ENCODE results near the gene MYO15B. TPM values are rescaled to one million over a fixed set of nuclear protein-coding genes. Genes with fewer than 3 reads are reported as not detected.

Gene MYO15B
- total and polyA plus RNA-seq, 10 donors: 123 to 569 (median 347) TPM

DNA sequence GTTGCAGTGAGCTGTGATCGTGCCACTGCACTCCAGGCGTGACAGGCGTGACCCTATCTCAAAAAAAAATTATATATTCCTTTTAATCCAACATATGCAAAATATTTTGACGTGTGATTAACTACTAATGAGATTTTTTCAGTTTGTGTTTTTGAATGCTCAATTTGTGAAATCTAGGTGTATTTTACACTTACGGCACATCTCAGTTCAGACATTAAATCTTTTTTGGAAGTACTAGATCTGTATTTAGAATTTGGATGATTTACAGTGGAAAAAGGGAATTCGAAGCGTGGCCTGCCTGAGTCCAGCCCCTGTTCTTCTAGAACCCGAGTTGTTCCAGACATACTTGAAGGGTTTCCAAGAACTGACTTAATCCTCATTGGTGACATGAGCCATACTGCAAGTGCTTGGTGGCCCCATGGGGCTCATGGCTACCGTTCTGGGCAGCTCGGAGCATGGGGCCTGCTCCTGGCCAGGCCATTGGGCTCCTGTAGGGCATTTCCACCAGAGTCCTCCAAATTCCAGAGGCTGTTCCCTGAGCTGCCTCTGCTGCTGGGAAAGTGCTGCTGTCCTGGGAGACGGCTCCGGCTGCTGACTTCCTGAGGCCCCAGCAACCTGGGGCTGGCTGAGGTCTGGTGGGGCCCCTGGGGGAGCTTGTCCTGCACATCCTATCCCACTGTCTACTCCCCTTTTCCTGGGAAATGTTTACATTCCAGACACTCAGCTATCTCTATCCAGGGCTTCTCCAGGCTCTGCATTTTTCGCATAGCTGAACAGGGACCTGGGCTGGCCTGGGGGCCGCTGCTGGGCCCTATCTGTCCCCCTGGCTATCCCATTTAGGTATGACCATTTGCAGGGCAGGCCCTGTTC is 34.9 kb upstream of the MYO15B start:
- H3K4me3 ChIP-seq: no peak overlapping the region
- H3K27ac ChIP-seq: no peak overlapping the region
- peaks cover 0 to 37% (median 13%) of the 10 kb centered on the region in 6 donors for H3K4me1 ChIP-seq
- DNase-seq: no peak
- intact Hi-C loops (cut with DNase I; ENCODE audit: low total_unique reads): no loop called here
- TF ChIP-seq POLR2AphosphoS5 (IDR thresholded peaks at IDR 0.05): no peak
- peaks cover 0 to 7% (median 0%) of the 10 kb centered on the region in 6 donors for H3K36me3 ChIP-seq
- 84 to 95% (median 87%) methylated on average over 12 to 14 of the region's 14 CpGs for whole genome bisulfite sequencing, 5 donors
- no peaks in the 10 kb centered on the region for H3K27me3 ChIP-seq (replicated peaks in 1 of 7)
- no peaks in the 10 kb centered on the region for H3K9me3 ChIP-seq

DNA sequence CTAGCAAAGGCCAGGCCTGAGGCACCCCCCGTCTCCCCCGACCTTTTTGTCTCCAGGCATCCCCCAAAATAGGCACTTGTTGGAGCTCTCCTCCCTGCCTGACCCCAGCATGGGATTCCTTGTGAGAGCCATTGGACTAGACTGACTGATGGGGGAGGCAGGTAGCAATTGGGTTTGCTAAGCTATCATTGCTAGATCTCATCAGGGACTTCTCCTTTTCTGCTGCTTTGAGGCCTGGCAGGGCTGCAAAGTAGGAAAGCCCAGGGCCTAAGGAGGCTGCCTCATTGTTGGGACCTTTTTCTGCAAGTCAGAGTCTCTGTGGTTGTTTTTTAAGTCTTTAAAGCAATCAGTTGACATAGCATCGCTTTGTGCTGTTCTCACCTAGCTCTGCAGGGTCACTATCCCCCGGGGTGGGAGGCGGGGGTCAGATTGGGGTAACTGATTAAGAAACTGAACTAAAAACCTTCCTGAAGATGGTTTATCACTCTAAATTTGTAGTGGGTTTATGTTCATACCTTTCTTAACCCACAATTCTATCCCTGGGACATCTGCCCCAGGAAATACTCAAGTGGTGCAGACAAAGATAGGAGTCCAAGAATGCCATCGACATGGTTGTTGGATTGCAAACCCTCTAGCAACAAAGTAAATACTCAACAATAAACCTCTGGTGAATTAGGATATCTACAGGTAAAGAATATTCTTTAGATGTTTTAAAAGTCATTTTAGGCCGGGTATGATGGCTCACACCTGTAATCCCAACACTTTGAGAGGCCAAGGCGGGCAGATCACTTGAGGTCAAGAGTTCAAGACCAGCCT is 34.1 kb upstream of the MYO15B start:
- Histone ChIP-seq H3K4me1 (peaks cover 0 to 40% (median 16%) of the 10 kb centered on the region in 6 donors), H3K27me3 (replicated peaks in 1 of 7) (no peaks in the 10 kb centered on the region), H3K4me3 (no peak overlapping the region), H3K36me3 (peaks cover 0 to 15% (median 3%) of the 10 kb centered on the region in 6 donors), H3K9me3 (no peaks in the 10 kb centered on the region), H3K27ac (no peak overlapping the region)
- WGBS, 5 donors: 75 to 90% (median 81%) methylated on average over 8 of the region's 8 CpGs
- no peak for DNase-seq
- TF ChIP-seq POLR2AphosphoS5 (IDR thresholded peaks at IDR 0.05): no peak
- TF ChIP-seq, protein P1, sequence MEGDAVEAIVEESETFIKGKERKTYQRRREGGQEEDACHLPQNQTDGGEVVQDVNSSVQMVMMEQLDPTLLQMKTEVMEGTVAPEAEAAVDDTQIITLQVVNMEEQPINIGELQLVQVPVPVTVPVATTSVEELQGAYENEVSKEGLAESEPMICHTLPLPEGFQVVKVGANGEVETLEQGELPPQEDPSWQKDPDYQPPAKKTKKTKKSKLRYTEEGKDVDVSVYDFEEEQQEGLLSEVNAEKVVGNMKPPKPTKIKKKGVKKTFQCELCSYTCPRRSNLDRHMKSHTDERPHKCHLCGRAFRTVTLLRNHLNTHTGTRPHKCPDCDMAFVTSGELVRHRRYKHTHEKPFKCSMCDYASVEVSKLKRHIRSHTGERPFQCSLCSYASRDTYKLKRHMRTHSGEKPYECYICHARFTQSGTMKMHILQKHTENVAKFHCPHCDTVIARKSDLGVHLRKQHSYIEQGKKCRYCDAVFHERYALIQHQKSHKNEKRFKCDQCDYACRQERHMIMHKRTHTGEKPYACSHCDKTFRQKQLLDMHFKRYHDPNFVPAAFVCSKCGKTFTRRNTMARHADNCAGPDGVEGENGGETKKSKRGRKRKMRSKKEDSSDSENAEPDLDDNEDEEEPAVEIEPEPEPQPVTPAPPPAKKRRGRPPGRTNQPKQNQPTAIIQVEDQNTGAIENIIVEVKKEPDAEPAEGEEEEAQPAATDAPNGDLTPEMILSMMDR (IDR thresholded peaks at IDR 0.05 in 8 of 11, conservative IDR thresholded peaks at IDR 0.05 in 3 of 11): no peak
- TF ChIP-seq POLR2A (IDR thresholded peaks at IDR 0.05): no peak
- intact Hi-C loops (cut with DNase I; ENCODE audit: low total_unique reads): no loop called here

DNA sequence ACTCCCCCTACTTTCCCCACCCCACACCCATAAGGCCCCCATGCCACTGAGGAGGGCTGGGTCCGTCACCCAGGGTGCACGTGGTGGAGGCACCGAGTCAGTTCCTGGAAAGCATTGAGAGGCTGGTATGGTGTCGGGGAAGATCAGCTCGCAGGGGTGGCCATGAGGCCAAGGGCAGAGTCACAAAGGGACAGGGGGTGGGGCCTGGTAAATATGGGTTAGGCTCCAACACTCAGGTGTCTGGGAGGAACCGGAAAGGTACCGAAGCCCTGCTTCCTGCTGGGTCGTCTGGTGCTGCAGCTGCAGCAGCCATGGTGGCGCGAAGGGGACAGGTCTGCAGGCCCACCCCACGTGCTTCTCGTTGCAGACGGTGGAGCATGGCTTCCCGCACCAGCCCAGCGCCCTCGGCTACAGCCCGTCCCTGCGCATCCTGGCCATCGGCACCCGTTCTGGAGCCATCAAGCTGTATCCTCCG is 31.9 kb upstream of the MYO15B start:
- DNase-seq: no peak
- intact Hi-C loops (cut with DNase I; ENCODE audit: low total_unique reads): no loop called here
- 80 to 90% (median 85%) methylated on average over 20 to 21 of the region's 21 CpGs for whole genome bisulfite sequencing, 5 donors
- Histone ChIP-seq H3K4me1 (peaks cover 0 to 26% (median 8%) of the 10 kb centered on the region in 6 donors), H3K36me3 (peaks cover 0 to 34% (median 3%) of the 10 kb centered on the region in 6 donors), H3K27ac (no peak overlapping the region), H3K27me3 (replicated peaks in 1 of 7) (no peaks in the 10 kb centered on the region), H3K4me3 (no peak overlapping the region), H3K9me3 (no peaks in the 10 kb centered on the region)
- TF ChIP-seq POLR2A (IDR thresholded peaks at IDR 0.05): no peak
- TF ChIP-seq, protein P1 (IDR thresholded peaks at IDR 0.05 in 8 of 11, conservative IDR thresholded peaks at IDR 0.05 in 3 of 11): no peak
- TF ChIP-seq POLR2AphosphoS5 (IDR thresholded peaks at IDR 0.05): peak in 1 of 3 donors; percentile 32

DNA sequence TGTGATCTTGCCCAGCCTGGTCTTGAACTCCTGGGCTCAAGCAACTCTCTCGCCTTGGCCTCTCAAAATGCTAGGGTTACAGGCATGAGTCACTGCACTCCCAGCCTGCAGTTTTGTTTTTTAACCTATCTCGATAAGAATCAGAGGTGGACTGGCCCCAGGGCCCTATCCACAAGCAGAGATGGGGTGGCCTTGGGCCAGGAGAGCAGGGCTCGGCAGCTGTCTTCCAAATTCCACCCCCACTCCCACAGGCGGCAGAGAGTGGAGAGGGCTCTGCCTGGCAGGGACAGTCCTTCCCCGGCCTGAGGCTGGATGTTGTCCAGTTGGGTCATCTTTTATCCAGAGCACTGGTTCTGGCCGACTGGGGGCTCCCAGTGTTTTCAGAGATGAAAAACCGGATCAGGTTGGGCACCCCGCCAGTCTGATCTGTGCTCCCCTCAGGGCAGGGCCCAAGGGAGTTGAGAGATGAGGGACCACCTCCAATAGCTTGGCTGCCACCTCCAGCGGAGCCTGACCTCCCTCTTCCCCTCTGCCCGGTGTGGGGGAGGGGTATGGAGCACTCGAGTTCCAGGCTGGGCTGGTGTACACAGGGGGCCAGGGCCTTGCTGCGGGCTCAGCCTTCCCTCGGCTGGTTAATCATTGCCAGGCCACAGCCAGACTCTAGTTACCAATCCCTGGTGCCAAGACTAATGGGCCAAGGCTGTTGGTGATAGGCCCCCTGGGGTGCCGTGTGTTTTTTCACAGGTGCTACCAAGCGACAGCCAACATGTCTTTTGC is 30.3 kb upstream of the MYO15B start:
- DNase-seq: no peak
- H3K4me3 ChIP-seq: no peak overlapping the region
- TF ChIP-seq POLR2AphosphoS5 (IDR thresholded peaks at IDR 0.05): no peak
- no peak for TF ChIP-seq POLR2A (IDR thresholded peaks at IDR 0.05)
- TF ChIP-seq, protein P1 (IDR thresholded peaks at IDR 0.05 in 8 of 11, conservative IDR thresholded peaks at IDR 0.05 in 3 of 11): no peak
- no peaks in the 10 kb centered on the region for H3K9me3 ChIP-seq
- H3K27me3 ChIP-seq (replicated peaks in 1 of 7): no peaks in the 10 kb centered on the region
- peak overlapping the region in 2 of 8 donors; percentile 2 to 60 for H3K27ac ChIP-seq
- WGBS, 5 donors: 67 to 82% (median 78%) methylated on average over 11 to 15 of the region's 15 CpGs
- peaks cover 0 to 44% (median 3%) of the 10 kb centered on the region in 6 donors for H3K36me3 ChIP-seq
- intact Hi-C loops (cut with DNase I; ENCODE audit: low total_unique reads): no loop called here
- peaks cover 0 to 20% (median 5%) of the 10 kb centered on the region in 6 donors for H3K4me1 ChIP-seq

Data from spleen (tissue), 11 donors.